A204.1 (cell line): ENCODE results near the gene BICD1.
"Not testable (repeated sequence)": the region's sequence is repeated elsewhere in the genome, so short reads cannot be mapped to it uniquely, and the experiment has no call there.

Source experiments
- FAIRE-seq: peaks from 2 replicates; lab custom pipeline; 2012; peaks lifted over from hg19 to GRCh38; lab: Jason Lieb, UNC

BICD1 gene

DNA sequence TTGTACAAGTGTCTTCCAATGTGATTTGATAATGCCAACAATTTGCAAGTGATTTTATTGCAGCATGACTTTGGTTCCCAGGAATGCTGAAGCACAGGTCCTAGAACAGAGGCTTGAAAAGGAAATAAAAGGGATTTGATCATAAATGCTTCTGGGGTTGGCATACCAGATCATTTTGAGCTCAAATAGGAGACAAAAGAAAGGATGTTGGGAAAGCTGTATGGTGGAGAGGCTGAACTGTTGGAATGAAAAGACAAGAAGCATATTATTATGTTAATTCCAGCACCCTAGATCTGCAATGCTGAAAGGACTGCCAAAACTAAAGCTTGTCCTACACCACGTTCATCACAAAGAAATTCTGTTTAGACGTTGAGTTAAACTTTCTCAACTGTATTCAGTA is 143.1 kb downstream of the BICD1 start:
- no peak for FAIRE-seq

DNA sequence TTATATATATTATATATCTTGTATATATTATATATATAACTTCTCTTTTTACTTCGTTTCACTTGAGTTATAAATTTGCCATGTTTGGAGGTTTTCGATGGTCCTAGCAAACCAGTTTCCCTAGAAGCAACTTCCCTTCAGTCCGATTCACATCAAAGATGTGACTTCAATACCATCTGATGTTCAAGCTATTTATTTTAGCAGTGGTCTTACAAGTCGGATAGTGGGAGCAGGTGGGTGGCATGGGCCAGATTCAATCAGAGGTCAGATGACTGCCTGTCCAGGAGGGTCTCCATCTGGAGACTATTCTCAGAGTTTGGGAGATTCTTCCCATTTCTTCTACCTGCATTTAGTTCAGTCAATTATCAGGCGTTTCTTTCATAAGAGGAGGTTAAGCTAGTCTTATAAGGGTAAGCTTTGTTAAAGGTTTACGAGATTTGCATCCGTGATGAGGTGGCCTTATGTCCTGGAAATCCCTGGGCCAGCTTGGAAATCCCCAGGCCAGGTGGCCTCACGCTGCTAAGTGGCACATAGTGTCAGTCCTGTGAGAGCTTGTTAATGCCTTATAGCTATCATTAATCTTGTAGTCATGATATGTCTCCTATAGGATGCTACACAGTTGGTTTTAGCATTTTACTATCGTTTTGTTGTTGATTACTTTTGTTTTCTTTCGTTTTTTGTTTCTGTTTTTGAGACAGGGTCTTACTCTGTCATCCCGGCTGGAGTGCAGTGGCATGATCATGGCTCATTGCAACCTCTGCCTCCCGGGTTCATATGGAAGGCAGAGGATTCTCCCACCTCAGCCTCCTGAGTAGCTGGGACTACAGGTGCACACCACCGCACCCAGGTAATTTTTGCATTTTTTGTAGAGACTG is 145.8 kb downstream of the BICD1 start:
- FAIRE-seq, result no peak

DNA sequence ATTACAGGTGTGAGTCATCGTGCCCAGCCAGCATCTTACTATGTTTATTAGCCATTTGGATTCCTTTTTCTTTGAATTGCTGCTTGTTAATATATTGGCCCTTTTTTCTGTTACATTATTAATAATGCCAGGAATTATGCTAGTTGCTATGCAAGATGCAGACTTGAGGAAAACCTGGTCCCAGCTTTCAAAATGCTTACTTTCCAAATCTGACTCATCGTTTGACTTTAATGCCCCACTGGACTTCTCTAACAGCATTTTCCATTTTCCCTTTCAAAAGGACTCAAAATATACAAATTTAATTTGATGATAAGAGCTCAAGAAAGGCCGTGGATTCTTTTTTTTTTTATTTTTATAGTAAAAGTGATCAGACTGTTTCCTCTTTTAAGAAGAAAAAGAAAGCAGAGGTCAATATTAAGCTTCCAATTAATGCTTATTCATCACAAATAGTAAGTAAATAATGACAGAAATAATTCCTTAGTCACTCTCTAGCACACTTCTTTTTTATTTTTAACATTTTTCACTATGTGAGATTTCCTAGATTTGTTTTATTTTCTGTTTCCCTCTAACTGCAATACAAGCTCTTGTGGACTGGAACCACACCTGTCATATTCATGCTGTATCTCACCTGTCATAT is 146.6 kb downstream of the BICD1 start:
- FAIRE-seq, result no peak

DNA sequence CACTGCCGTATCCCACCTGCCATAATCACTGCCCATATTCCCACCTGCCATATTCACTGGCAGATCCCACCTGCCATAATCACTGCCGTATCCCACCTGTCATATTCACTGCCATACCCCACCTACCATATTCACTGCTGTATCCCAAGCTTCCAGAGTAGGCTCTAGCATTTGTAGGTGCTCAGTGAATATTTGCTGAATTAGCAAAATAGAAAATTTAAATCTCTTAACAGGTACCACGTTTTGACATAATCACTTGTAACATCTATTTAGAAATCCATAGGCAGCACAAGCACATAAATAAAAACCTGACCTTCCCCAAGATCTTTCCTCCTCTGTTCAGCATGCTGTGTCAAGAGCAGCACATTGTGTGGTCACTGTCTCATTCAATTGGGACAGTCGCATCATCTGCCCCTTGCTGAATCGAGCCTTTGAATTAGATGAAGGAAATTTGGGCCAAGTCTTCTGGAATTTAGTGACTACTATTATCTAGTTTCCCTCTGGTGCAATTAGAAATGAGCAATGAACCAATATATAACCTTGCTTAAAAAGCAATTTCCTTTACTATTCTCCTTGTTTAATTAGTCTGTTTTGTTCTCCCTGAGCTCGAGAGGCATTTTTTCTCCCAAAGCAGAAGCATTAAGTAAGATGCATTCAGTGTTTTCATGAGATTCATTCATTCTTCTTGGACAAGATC is 147.8 kb downstream of the BICD1 start:
- FAIRE-seq, result no peak

DNA sequence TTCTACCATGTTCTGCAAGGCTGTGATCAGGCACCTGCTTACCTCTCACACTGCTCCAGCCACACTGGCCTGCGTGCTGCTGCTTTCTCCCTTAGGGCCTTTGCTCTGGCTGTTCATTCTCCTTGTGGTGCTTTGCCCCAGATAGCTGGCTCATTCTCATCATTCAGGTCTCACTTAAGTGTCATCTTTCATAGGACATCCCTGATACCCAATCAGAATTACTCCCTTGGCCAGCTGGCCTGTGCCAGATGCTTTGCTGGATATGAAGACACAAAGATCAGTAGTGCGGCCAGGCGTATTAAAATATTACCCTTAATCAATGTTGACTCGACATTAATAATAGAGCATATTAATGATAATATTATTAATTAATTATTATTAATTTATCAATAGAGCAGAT is 148.9 kb downstream of the BICD1 start:
- FAIRE-seq, result no peak

DNA sequence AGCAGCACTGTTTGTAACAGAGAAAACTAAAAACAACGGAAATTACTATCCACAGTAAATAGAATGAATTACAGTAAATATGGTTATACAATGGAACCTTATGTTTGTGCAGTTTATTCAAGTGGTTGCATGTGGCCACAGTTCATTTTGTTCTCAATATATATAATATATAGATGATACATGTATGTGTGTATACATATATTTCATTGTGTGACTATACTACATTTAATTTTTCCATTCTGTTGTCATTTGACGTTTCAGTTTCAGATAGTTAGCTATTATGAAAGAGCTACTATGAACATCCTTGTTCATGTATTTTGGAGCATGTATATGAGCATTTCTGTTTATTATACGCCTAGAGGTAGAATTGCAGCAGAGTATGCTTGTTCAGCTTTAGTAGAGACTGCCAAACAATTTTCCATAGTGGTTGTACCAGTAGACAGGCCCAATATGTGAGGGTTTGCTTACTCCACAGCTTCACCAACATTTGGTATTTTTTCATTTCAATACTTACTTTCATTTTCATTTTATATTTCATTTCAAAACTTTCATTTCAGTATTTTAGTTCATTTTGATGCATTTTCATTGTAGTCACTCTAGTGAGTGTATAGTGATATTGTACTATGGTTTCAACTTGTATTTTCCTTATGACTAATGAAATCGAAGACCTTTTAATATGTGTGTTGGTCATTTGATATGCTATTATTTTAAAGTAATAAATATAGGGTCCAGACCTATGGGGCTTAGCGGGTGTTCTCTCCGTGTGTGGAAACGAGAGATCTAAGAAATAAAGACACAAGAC is 151.2 kb downstream of the BICD1 start:
- no peak for FAIRE-seq

DNA sequence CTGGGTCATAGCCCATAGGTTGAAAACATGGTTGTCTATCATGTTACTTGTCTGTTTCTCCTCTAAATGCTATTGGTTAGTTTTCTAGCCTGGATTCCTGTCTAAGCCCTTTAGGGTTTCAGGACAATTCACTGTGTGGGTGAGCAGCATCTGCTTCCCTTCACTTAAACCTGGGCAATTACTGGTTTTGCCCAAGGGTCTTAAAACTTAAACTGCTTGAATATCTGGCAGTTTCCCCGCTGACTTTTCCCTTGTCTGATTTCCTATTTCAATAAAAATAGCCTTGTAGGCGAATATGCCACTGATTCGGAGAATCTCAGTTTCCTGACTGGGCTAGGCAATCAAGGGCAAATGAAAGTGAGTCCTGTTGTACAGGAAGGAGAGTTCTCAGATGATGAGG is 154.0 kb downstream of the BICD1 start:
- FAIRE-seq, result no peak

DNA sequence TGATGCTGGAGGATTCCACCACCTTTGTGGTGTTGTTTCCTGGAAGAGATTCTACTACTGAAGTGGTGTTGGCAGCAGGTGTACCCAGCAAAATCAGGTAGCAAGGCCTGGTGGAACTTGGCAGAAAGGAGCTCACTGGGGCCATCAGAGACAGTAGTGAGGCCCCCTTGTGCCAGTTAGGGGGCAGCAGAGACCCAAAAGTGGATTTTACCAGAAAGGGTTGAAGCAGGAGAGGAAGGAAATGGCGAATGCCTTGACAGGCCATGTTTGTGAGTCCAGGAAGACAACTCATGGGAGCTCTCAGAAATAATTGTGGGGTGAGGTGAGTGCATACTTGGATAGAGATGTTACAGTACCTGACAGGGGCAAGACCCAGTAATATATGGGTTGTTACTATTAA is 155.0 kb downstream of the BICD1 start:
- FAIRE-seq, result no peak

DNA sequence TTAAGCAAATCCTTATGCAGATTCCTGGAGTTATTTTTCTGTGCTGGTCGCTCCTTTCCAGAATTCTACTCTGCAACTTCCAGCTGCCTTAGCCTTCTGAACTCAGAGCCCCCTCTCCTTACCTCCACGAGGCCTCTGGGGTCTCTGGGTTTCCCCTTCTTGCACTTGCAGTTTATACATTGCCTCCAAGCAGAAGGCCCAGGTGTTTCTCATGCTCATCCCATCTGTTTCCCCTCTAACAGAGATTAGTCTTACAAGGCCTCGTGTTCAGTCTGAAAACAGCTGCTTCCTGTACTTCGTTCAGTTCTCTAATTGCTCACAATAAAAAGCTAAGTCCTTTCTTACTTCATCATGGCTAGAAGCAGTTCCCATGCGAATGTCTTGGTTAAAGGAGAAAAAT is 158.3 kb downstream of the BICD1 start:
- no peak for FAIRE-seq

DNA sequence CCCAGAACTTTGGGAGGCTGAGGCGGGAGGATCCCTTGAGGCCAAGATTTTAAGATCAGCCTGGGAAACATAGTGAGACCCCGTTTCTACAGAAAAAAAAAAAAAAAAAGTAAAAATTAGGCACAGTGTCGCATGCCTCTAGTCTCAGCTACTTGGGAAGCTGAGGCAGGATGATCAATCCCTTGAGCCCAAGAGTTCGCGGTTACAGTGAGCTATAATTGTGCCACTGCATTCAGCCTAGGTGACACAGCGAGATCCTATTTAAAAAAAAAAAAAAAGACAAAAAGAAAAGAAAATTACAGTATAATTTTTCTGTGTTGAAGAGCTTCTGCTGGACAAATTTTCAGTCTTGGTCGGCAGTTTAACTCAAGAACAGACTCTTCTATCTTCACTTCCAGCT is 158.8 kb downstream of the BICD1 start:
- FAIRE-seq, result no peak

DNA sequence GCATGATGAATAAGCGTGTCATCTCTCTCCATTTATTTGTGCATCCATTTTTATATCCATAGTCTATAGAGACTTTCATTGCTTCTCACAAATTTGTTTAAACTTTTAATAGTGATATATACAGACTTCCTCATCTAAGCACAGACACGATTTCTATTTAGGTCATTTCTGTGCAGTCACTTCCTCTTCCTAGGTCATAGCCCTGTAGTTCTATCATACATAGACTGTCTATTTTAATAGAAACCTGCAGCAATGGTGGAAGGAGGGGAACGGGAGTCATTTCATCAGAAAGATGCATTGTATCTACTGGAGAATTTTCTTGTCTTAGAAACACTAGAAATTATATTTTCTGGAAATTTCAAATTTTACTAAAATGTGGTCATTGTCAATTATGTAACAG is 159.3 kb downstream of the BICD1 start:
- FAIRE-seq, result no peak

DNA sequence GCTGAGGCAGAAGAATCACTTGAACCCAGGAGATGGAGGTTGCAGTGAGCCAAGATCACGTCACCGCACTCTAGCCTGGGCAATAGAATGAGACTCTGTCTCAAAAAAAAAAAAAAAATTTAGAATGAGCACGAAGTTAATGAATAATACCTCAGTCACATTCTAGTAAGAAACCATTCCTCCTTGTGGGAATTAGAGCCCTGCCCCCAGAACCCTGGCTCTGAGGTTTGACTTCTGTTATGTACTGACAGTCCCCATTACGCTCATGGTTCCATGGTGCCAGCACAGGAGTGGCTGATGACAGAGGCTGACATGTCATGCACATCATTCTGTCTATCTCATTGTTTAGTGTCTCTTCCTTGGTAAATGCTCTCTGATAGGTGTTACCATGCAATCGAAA is 160.1 kb downstream of the BICD1 start:
- FAIRE-seq, result no peak

DNA sequence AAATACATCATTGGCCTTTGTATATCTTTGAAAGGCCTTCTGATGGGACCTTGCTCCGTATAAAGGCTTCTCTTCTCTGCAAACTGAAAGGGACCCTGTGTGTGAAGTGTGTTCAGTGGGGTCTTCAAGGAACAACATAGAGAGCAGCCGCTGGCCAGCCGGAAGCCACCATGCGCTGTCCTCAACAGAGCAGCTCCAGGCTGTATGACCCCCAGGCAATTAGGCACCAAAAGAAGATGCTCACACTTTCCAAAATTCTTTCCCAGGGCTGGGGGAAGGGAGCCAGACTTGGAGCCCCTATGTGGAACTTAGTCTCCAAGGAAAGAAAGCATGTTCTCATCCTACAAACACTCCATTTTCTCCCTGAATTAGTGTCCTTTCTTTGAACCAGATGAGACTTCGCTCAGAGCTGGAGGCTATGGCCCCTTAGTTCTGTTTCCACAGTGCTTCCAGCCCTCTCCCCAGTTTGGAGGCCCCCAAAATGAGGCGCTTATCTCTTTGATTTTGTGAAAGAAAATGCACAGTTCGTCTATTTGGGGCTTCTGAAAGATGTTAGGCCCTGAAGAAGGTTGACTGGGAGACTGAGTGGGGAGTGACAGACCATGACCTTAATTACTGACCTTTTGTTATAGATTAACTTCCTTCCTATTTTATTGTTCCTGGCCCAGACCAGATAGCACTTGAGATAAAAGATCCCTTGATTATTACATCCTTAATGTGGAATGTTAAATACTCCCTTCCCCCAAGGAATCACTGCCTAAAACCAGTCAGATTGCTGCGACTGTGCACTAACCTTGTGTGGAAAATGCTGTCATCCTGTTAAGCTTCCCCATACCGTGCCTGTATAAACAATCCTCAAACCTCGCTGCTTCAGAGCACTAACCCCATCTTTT is 164.4 kb downstream of the BICD1 start:
- no peak for FAIRE-seq

DNA sequence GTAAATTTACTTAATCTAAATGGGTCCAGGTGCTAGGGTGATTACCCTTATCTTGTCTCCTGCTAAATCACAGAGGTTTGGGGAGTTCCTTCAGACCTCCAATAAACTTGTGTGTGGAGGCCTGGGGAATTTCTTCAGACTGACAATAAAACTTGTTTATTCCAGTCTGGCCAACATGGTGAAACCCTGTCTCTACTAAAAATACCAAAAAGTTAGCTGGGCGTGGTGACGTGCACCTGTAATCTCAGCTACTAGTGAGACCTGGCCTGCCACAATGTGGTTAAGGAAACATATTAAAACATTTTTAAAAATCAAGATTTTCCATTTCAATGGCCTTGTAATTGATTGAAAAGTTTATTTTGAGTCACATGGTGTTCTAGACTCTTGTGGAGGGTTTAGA is 165.8 kb downstream of the BICD1 start:
- no peak for FAIRE-seq

DNA sequence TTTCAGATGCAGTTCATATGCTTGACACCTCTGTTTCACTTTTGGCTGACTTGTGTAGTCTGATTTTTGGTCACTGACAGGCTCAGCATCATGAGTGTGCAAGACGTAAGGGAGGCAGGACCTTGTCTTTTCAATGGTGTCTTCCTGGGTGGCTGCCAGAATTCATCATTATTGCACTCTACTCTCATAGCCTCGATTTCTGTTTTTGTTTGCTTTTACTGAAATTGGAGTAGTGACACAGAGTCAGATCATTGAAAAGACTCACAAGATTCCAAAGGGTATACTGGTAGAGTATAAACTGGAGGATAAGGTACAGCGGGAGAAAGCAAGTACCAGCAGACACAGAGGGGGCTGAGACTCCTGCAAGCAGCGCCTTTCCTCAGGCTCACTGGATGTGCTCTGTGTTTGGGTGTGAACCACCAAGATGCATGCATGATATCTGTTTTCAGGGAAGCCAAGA is 166.4 kb downstream of the BICD1 start:
- FAIRE-seq, result no peak

DNA sequence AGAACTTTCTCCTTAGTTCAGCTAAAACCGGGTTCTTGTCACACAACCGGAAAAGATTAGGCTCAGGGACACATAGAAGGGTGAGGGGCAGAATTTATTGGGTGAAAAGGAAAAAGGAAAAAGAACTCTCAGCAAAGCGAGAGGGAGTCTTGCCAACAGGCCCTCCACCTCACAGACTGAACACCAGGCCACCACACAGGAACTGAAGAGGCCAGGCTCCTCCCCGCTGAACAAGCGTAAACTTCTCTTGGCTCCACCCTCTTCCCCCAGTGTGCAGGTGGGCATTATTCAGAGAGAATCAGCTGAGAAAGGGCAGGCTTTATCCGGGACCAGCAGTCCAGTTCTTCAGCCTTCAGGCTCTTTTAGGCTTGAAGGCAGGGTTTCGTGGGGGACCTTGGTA is 167.1 kb downstream of the BICD1 start:
- FAIRE-seq, result no peak

DNA sequence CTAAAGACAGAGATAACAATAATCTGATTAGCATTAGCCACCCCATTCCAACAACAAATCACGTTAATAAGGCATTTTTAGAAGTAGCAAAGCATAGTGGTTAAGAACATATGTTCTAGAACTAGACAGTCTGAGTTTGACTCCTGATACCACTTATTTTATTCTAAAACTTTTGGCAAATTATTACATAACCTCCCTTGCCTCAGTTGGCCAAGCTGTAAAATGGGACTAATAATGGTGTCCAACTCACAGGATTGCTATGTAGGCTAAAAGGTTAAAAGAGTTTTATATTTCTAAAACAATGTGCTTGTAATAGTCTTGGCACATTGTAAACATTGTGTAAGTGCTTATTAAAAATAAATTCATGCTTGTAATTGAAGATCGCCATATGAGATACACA is 168.0 kb downstream of the BICD1 start:
- no peak for FAIRE-seq

DNA sequence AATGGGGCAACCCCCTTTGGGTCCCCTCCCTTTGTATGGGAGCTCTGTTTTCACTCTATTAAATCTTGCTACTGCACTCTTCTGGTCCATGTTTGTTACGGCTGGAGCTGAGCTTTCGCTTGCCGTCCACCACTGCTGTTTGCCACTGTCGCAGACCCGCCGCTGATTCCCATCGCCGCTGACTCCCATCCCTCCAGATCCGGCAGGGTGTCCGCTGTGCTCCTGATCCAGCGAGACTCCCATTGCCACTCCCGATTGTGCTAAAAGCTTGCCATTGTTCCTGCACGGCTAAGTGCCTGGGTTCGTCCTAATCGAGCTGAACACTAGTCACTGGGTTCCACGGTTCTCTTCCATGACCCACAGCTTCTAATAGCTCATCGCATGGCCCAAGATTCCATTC is 168.9 kb downstream of the BICD1 start:
- not testable (repeated sequence) for FAIRE-seq

DNA sequence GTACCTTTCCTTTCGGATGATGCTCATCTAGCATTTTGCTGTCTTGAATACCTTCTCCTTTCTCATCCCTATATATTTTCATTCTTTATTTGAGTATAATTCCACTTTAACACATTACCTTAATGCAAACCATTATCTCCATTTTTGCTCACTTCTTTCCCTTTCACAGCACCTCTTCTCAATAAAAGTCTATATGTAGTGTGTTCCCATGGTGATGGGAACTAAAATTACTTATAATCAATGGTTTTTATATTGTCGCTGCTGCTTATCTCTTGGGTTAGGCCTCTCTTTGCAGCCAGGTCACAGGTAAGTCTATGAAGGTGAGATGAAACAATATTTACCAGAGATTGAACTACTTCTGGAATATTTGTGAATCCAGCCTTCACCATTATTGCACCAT is 171.1 kb downstream of the BICD1 start:
- no peak for FAIRE-seq

DNA sequence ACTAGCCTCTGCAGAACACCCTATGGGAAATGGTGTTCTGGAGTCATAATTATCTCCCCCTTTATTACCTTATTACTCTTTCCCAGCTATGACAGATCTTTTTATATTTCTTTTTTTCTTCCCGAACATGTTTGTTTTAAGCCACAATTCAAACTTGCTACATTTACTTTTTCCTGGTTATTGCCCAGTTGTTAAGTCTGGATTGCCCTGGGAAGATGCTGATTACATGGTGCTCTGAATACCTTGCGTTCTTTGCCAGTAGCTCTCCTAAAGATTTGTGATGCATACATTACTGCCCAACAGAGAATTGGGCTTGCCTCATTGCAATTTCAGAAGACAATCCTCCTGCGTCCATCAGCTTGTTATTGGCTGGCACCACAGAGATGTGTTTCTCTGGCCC is 174.5 kb downstream of the BICD1 start:
- FAIRE-seq, result no peak

DNA sequence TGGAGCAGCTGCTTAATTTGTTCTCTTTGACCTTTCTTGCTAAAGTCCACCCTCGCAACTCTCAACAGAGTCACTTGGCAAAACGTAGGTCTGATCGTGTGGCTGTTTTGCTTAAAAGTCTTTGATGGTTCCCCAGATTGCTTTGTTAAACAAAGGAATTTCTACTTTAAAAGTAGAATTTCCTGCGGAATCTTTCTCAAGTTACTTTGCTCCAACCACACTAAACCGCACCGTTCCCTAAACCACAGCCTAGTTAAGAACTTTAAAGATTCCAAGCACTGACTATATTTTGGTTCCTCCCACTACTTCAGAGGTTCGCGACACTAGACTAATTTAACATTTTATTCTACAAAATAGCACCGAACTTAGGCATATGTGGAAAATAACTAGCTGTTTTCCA is 177.9 kb downstream of the BICD1 start:
- FAIRE-seq, result no peak
